GM23338 (cell line): Measurements from ENCODE around the gene BMPER. TPM values are rescaled to one million over a fixed set of nuclear protein-coding genes. Genes with fewer than 3 reads are reported as not detected.

Source experiments
- ATAC-seq: fragments of 200-7000 bp; cut with Tn5 transposase; 3 replicates; pipeline ENCODE4 v1.9.1; 2020
- DNase-seq: peaks from one replicate; pipeline ENCODE4 v3.0.0-alpha.2; 2015; ENCODE audit warnings: low spot score
- H2AFZ ChIP-seq: fragments of 200-600 bp; sonication (generic); 2 replicates; pipeline ENCODE4 v1.8.0; 2016; ENCODE audit warnings: antibody characterized with exemption, mild to moderate bottlenecking, moderate library complexity
- H3F3A ChIP-seq: fragments of 200-600 bp; sonication (generic); replicated peaks from 2 replicates; pipeline ENCODE4 v1.8.0; 2017; ENCODE audit warnings: antibody characterized with exemption, mixed run types, low read depth
- H3K27ac ChIP-seq: fragments of 200-600 bp; sonication (generic); 2 replicates; pipeline ENCODE4 v1.6.1; 2016; ENCODE audit warnings: low read depth
- H3K27me3 ChIP-seq: fragments of 200-600 bp; sonication (generic); 2 replicates; pipeline ENCODE4 v1.8.0; 2016; ENCODE audit warnings: mild to moderate bottlenecking, mixed run types, moderate library complexity; ENCODE audit not compliant: insufficient read depth
- H3K36me3 ChIP-seq: fragments of 200-600 bp; sonication (generic); 2 replicates; pipeline ENCODE4 v1.8.0; 2016; ENCODE audit warnings: mild to moderate bottlenecking; ENCODE audit not compliant: insufficient read depth
- H3K4me1 ChIP-seq: fragments of 200-600 bp; sonication (generic); 2 replicates; pipeline ENCODE4 v1.8.0; 2016; ENCODE audit warnings: mild to moderate bottlenecking, moderate library complexity; ENCODE audit not compliant: insufficient read depth
- H3K4me2 ChIP-seq: fragments of 200-600 bp; sonication (generic); 2 replicates; pipeline ENCODE4 v1.7.1; 2017; ENCODE audit warnings: mixed run types
- H3K4me3 ChIP-seq: fragments of 200-600 bp; sonication (generic); 2 replicates; pipeline ENCODE4 v1.6.1; 2016; ENCODE audit warnings: mixed run types
- H3K79me2 ChIP-seq: fragments of 200-600 bp; sonication (generic); replicated peaks from 2 replicates; pipeline ENCODE4 v1.8.0; 2017; ENCODE audit warnings: mild to moderate bottlenecking; ENCODE audit not compliant: insufficient read depth
- H3K9me2 ChIP-seq: fragments of 200-600 bp; sonication (generic); 2 replicates; pipeline ENCODE4 v1.8.0; 2017; ENCODE audit not compliant: insufficient read depth
- H4K20me1 ChIP-seq: fragments of 200-600 bp; sonication (generic); replicated peaks from 2 replicates; pipeline ENCODE4 v1.8.0; 2017; ENCODE audit warnings: mild to moderate bottlenecking; ENCODE audit not compliant: insufficient read depth
- H3K27ac Mint-ChIP-seq: 2 replicates; pipeline ENCODE4 v1.8.0; 2020; ENCODE audit warnings: inconsistent platforms, mild to moderate bottlenecking, moderate library complexity, mixed read lengths
- H3K27me3 Mint-ChIP-seq: 3 replicates; pipeline ENCODE4 v1.8.0; 2022; ENCODE audit warnings: low read depth, mild to moderate bottlenecking, moderate library complexity, mixed read lengths, inconsistent platforms; ENCODE audit not compliant: insufficient read depth, poor library complexity
- H3K36me3 Mint-ChIP-seq: 3 replicates; pipeline ENCODE4 v1.8.0; 2021; ENCODE audit warnings: low read depth, mild to moderate bottlenecking, inconsistent platforms, moderate library complexity, mixed read lengths
- H3K4me1 Mint-ChIP-seq: 3 replicates; pipeline ENCODE4 v1.8.0; 2020; ENCODE audit warnings: mild to moderate bottlenecking, inconsistent platforms, mixed read lengths
- H3K4me3 Mint-ChIP-seq: 3 replicates; pipeline ENCODE4 v1.8.0; 2021; ENCODE audit warnings: moderate library complexity, mild to moderate bottlenecking, inconsistent platforms, mixed read lengths
- H3K9me3 Mint-ChIP-seq: 3 replicates; pipeline ENCODE4 v1.8.0; 2020; ENCODE audit warnings: moderate library complexity, mild to moderate bottlenecking, inconsistent platforms, mixed read lengths
- CREB1 ChIP-seq: fragments of 250-450 bp; sonication (Bioruptor Pico); IDR thresholded peaks from 2 replicates; pipeline ENCODE4 v1.5.0; 2020; ENCODE audit warnings: low read depth, mild to moderate bottlenecking, moderate library complexity
- CTCF ChIP-seq, 2 experiments: fragments of 200-600 bp in 1 of 2; sonication (generic) in 1 of 2; conservative IDR thresholded peaks; 2 replicates each; pipeline versions ENCODE4 v1.5.1 to v1.6.1; 2016 to 2017; ENCODE audit warnings: antibody characterized with exemption in 2 of 2, low read depth in 2 of 2, mild to moderate bottlenecking in 2 of 2, moderate library complexity in 1 of 2
- ETS1 ChIP-seq: IDR thresholded peaks from 2 replicates; pipeline ENCODE4 v1.6.1; 2016; ENCODE audit warnings: antibody characterized with exemption
- EZH2 ChIP-seq: fragments of 200-600 bp; sonication (generic); IDR thresholded peaks from one replicate; pipeline ENCODE4 v1.8.0; 2017; ENCODE audit warnings: antibody characterized with exemption, mild to moderate bottlenecking, low read depth; ENCODE audit not compliant: unreplicated experiment
- EZH2phosphoT487 ChIP-seq: fragments of 200-600 bp; sonication (generic); IDR thresholded peaks from one replicate; pipeline ENCODE4 v1.8.1; 2018; ENCODE audit warnings: antibody characterized with exemption; ENCODE audit not compliant: unreplicated experiment
- JUNB ChIP-seq: IDR thresholded peaks from one replicate; pipeline ENCODE4 v1.6.1; 2016; ENCODE audit warnings: antibody characterized with exemption; ENCODE audit not compliant: unreplicated experiment
- NANOG ChIP-seq: IDR thresholded peaks from 2 replicates; pipeline ENCODE4 v1.6.1; 2016; ENCODE audit warnings: antibody characterized with exemption, borderline replicate concordance
- POLR2AphosphoS5 ChIP-seq: IDR thresholded peaks from 2 replicates; pipeline ENCODE4 v1.6.1; 2016; ENCODE audit warnings: antibody characterized with exemption, low read depth
- REST ChIP-seq: IDR thresholded peaks from one replicate; pipeline ENCODE4 v1.6.1; 2018; ENCODE audit warnings: antibody characterized with exemption; ENCODE audit not compliant: unreplicated experiment
- STAT1 ChIP-seq: IDR thresholded peaks from one replicate; pipeline ENCODE4 v1.6.1; 2016; ENCODE audit warnings: antibody characterized with exemption; ENCODE audit not compliant: unreplicated experiment
- ZNF114 ChIP-seq: fragments of 250-450 bp; sonication (Bioruptor Pico); IDR thresholded peaks from 2 replicates; pipeline ENCODE4 v1.5.0; 2020; ENCODE audit warnings: mild to moderate bottlenecking, moderate library complexity
- ZNF331 ChIP-seq: fragments of 250-450 bp; sonication (Bioruptor Pico); IDR thresholded peaks from 2 replicates; pipeline ENCODE4 v1.5.0; 2020; ENCODE audit warnings: low read depth, mild to moderate bottlenecking, moderate library complexity
- ZNF462 ChIP-seq: fragments of 250-450 bp; sonication (Bioruptor Pico); IDR thresholded peaks from 2 replicates; pipeline ENCODE4 v1.5.0; 2020; ENCODE audit warnings: mild to moderate bottlenecking, moderate library complexity
- polyA plus RNA-seq: library from polyadenylated mRNA; unstranded; fragments of >200 nt; fragmentation: Nextera tagmentation; extraction: Ambion mirVana; gene quantifications from 2 replicates; pipeline ENCODE4 v1.2.1, GENCODE V29; 2016
- total RNA-seq: library from RNA; depleted of rRNA; stranded (reverse); fragments of >200 nt; shearing (Covaris generic); gene quantifications from 2 replicates; pipeline ENCODE4 v1.2.3, GENCODE V29; 2014

BMPER gene
- total and polyA plus RNA-seq, 2 experiments from 2014 or later, result 0.53 to 1.4 TPM

- Histone ChIP-seq H3F3A (no peaks in the 10 kb centered on the region), H3K4me3 (no peak overlapping the region), H3K27ac (no peak overlapping the region), H3K4me1 (no peaks in the 10 kb centered on the region), H2AFZ (no peak overlapping the region), H3K27me3 (no peaks in the 10 kb centered on the region), H4K20me1 (no peaks in the 10 kb centered on the region), H3K9me2 (peaks cover 15% of the 10 kb centered on the region; the same call in 1 of the 2 replicates), H3K4me2 (no peak overlapping the region), H3K79me2 (no peaks in the 10 kb centered on the region), H3K36me3 (no peaks in the 10 kb centered on the region)
- H3K27me3 Mint-ChIP-seq, result no peaks in the 10 kb centered on the region
- H3K36me3 Mint-ChIP-seq, result 0 out of 3 replicates have a peak, but pooled peaks cover 4% of the 10 kb centered on the region
- ATAC-seq (no peak), DNase-seq (no peak)
- TF ChIP-seq CREB1 (CRISPR knock-in tag) (no peak), ETS1 (no peak), ZNF331 (no peak), NANOG (no peak), JUNB (no peak), EZH2phosphoT487 (no peak), ZNF462 (CRISPR knock-in tag) (no peak), CTCF (conservative IDR thresholded peaks at IDR 0.05; ENCODE audit: low read depth in 2 of 2) (no peak), POLR2AphosphoS5 (no peak), REST (no peak), STAT1 (no peak), ZNF114 (no peak), EZH2 (no peak)
- H3K4me3 Mint-ChIP-seq, result no peak overlapping the region
- peaks cover 7% of the 10 kb centered on the region; the same call in 2 of the 3 replicates for H3K4me1 Mint-ChIP-seq
- H3K9me3 Mint-ChIP-seq, result no peaks in the 10 kb centered on the region
- H3K27ac Mint-ChIP-seq, result no peak overlapping the region
Observed at GRCh38 chr7:33996899-33997298, 91.6 kb downstream of the BMPER start.
